GM18519 (cell line): ENCODE data around the gene CASR.
A peak's percentile ranks its signal among the peaks of the same experiment; 100 is the strongest.

Source experiments
- ATAC-seq: cut with Tn5 transposase; IDR thresholded peaks from one replicate; pipeline ENCODE4 v1.9.1; 2021; ENCODE audit warnings: mild to moderate bottlenecking, moderate library complexity; ENCODE audit not compliant: unreplicated experiment, low FRiP score

The CASR gene

DNA sequence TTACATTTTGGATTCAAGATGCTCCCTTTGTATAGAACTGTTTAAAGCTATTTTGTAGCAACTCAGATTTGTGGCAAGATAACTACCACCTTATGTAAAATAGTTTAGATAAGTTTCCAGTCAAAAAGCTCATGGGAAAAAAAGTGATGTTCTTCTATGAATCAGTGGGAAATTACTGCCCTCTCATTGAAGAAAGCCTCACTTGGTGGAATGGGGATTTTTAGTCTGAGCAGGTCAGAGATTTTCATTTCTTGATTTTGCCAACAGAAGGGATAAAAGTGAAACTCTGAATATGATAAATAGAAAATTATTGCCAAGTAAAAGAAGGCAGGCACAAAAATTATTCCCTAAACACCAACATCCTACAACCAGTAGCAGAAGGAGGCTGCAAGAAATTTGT is 115.7 kb downstream of the CASR start:
- ATAC-seq, result no peak

- ATAC-seq, result no peak
Measured at GRCh38 chr3:122299872-122300460, 116.5 kb downstream of the CASR start.

- peak; percentile 65 for ATAC-seq
Measured at GRCh38 chr3:122301063-122301462, 117.6 kb downstream of the CASR start.

DNA sequence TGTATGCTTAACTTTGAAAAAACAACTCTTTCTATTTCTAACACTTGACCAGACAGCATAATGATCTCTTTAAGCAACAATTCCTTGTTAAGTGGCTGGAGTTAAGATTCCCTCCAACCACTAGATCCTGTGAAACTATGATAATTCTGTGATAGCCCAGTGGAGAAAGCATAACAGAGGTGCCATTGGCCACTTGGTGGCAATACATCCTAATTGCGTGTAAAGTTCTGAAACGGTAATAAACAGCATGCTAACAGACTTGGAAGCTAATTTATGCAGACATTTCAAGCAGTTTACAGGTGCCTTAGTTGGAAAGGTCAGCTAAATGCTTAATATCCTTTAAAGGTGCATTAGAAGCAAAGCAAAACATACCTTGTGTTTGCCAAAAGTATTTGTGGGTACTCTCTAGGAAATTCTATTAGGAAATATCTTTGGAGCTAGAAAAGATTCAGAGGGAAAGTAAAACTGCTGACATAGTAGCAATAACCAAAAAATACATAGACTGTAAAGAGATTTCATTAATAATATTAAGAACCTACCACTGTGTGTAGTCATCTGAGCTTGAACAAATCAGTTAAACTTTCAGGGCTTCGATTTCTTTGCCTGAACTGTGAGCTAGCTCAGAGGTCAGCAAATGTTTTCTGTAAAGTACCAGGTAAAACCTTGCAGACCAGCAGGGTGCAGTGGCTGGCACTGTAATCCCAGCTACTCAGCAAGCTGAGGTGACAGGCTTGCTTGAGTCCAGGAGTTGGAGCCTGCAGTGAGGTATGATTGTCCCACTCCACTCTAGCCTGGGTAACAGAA is 122.6 kb downstream of the CASR start:
- ATAC-seq, result no peak

- no peak for ATAC-seq
Measured at GRCh38 chr3:122306622-122306953, 123.1 kb downstream of the CASR start.

GRCh38 chr3:122307094-122307687 is 123.7 kb downstream of the CASR start:
- no peak for ATAC-seq

DNA sequence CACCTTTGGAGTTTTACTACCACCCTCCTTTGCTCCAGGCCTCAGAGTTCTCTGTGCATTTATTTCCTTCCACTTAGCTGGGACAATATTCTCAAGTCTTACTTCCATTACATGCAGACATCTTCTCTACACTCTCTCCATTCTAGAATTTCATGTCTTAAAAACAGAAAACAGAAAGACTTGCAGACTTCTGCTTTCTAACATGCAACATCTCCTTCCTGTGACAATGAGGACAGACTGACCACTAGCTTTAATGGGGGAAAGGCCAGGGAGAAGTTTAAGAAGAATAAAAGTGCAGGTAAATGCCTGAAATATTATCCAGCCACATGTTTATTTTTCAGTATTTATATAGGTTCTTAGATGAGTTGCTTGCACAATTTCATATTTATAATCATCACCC is 124.5 kb downstream of the CASR start:
- ATAC-seq, result no peak

DNA sequence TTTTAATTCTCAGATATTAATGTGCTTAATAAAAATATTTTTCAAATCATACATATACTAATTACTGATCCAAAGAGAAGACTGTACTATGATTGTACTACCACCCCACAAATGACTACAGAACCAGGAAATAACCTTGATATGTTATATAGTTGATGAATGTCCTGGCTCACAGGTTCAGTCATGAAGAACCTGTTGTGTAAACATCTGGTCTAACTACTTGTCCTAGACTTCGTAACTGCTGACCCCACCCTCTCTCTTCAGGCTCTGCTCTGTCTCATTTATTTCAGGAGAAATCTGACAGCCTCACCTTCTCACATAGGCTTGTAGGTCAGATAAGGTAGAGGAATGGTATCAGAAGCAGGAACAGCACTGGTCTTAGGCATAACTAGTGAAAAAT is 126.9 kb downstream of the CASR start:
- no peak for ATAC-seq

DNA sequence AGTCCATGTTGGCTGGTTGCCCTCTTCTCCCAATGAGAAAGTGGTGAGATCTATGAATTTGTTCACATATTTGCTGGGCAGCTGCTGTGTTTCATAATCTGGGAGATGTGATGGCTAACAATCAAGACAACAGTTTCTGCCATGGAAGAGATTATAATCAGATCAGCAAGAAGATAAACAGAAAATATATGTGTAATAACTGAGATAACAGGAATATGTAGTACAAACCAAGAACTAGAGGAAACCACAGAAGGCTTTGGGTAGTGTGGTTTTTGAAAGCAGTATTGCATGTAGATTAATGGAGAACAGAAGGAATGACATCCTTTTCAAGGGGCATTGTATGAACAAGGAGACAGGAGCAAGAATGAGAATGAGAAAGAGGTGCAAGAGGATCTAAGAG is 129.4 kb downstream of the CASR start:
- no peak for ATAC-seq

GRCh38 chr3:122313281-122313680 is 129.8 kb downstream of the CASR start:
- no peak for ATAC-seq

DNA sequence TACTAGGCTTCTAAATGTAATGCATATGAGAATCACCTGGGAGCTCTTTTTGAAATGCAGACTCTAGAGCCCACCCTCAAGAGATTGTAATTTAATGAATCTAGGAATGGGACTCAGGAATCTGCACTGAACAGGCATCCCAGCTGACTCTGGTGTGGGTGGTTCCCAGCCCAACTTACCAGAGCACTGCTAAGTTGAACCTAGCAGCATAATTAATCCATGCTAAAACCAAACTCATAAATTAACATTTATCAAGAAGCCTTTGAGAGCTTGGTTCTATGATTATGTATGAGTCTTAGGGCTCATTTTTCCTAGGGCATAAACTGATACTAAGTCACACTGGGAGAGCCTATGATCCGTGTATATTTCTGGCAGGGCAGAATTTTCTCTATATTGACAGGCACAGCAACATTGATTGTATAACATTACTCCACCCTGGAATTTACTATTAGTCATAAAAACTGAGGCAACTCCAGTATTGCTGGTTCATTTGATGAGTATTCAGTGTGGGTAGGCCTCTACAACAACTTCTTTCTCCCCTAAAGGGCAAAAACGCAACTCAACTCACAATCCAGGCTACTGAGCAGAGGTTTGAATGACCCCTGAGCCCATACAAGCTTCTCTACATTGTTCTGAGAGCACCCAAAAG is 130.9 kb downstream of the CASR start:
- ATAC-seq, result no peak

GRCh38 chr3:122315619-122316018 is 132.2 kb downstream of the CASR start:
- no peak for ATAC-seq

DNA sequence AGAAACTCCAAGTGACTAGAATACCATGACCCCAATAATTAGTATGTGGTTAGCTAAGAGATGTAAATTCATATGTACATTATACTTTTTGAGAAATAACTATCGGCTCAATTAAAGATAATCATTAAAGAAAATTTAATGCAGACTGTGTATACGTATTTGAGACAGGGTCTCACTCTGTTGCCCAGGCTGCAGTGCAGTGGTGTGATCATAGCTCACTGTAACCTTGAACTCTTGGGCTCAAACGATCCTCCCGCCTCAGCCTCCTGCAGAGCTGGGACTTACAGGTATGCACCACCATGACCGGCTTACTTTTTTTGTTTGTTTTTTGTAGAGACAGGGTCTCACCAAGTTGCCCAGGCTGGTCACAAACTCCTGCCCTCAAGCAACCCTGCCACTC is 132.9 kb downstream of the CASR start:
- ATAC-seq, result no peak

GRCh38 chr3:122318620-122319019 is 135.2 kb downstream of the CASR start:
- no peak for ATAC-seq

DNA sequence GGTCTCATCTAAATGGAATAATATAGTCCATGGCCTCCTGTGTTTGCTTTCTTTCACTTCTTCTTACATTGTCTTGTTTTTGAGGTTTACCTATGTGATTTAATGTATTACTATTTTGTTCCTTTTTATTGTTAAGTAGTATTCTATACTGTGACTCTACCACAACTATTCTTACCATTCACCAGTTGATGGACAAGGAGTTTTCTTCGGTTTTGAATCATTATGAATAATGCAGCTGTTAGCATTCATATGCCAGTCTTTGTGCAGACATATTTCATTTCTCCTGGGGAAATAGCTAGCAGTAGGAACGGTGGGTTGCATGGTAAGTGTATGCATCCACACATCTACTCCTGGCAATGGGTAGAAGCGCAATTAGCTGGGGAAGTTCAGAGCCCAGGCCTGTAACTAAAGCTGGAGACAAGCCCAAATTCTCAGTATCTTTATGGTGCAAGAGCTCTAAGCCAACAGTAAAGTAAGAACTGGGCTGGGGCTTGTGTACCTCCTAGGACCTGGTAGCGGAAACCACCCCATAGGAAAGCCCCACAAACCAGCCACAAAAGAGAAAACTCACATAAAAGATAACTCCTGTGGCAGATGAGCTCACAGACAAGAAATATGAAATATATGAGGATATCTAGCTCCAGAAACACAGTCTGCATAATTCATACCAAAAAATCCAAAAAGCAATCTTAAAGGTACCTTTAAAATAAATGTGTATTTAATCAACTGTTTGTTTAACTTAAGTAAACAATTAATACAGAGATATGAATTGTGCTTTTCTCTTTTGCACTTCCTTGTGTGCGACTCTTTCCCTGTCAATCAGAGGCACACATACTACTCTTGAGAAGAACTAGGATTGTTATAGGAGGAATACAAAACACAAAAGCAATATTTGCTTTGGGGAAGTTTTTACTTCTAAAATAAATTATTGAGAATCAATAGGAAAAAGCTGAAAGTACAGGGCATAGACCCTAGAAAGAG is 138.9 kb downstream of the CASR start:
- ATAC-seq, result no peak

DNA sequence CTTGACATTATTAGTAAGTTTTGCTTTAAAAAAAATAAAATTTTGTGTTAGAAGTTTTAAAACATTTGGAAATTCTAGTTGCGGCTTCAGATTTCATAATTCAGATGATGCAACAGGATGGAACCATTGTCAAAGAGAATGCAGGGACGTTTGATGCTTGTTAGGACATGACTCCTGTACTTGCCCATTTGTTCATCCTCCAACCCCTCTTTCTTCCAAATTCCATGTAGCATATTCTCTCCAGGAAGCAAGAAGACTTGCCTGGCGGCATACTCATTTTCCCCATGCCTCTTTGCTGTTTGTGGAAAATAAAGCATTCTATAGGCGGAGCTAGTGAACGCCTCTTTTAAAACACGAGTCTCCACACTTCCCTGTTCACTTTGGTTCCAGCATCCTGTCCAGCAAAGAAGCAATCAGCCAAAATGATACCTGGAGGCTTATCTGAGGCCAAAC is 141.4 kb downstream of the CASR start, which contains the start of gene CSTA:
Gene CSTA, plus strand, starts transcription at position 378 of the 453 bp plus-strand sequence. Its CDS starts 45 bp downstream, at position 423.
- no peak for ATAC-seq

DNA sequence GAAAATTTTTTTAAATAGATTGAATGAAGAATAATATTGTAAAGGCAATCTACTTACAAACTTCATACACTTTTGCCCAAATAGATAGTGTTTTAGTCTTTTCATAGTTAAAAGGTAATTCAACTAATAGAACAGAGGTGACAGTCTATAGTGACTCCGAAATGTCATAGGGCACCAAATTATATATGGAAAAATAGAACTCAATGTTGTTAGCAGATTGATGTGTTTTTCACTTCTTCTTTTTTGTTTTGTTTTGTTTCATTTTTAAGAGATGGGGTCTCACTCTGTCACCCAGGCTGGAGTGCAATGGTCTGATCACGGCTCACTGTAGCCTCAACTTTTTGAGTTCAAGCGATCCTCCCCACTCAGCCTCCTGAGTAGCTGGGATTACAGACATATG is 142.3 kb downstream of the CASR start:
- ATAC-seq, result no peak

- no peak for ATAC-seq
Measured at GRCh38 chr3:122331886-122332285, 148.4 kb downstream of the CASR start.

DNA sequence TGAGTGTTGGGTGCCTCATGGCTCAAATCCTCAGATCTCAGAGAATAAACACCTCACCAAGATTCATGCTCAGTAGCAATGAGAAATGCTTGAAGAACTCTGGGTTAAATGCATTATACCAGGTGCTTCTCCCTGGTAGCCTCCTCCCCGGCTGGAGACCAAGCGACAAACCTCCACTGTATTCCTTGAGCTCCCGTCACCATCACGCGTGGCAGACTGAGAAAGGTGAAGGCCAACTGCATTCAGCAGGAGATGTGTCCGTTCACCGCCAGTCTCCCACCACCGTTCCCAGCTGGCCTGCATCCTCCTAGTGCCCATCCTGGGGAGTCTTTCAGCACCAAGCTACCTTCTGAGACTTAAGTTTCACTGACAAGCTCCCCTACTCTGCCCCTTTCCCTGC is 149.1 kb downstream of the CASR start:
- ATAC-seq, result no peak
